HEK293 (cell line): ENCODE results near the gene ANTXR2.

Source experiments
- CTCF ChIA-PET: fragments of 350-600 bp; formaldehyde crosslinking; extraction: SDS; loops from one replicate; lab custom pipeline; 2021; ENCODE audit warnings: antibody characterized with exemption; lab: Yijun Ruan, JAX
- POLR2A ChIA-PET: fragments of 300-600 bp; formaldehyde crosslinking; extraction: SDS; loops from one replicate; lab custom pipeline; 2020; ENCODE audit warnings: antibody characterized with exemption, inconsistent platforms; lab: Yijun Ruan, JAX
- H3K27ac ChIP-seq: fragments of 200-500 bp; sonication (Bioruptor generic); 2 replicates; pipeline ENCODE4 v1.5.1; 2014; ENCODE audit warnings: low read depth, low read length, control low read depth, inconsistent platforms; ENCODE audit errors: extremely low read depth
- H3K36me3 ChIP-seq, 2 experiments: fragments of 200-500 bp in 1 of 2; sonication (Bioruptor generic) in 1 of 2; 1 replicate in 1 of 2; 2 replicates in 1 of 2; pipeline ENCODE4 v1.5.1; 2014 to 2017; ENCODE audit warnings: inconsistent platforms in 2 of 2, low read length in 2 of 2; ENCODE audit not compliant: control insufficient read depth in 2 of 2, insufficient read depth in 1 of 2
- H3K4me1 ChIP-seq: fragments of 200-500 bp; sonication (Bioruptor generic); 2 replicates; pipeline ENCODE4 v1.5.1; 2014; ENCODE audit warnings: mild to moderate bottlenecking, low read length, inconsistent platforms; ENCODE audit not compliant: control insufficient read depth, insufficient read depth
- H3K4me3 ChIP-seq: 2 replicates; pipeline ENCODE4 v1.5.1; 2011; ENCODE audit warnings: low read depth, mild to moderate bottlenecking, control low read depth, low read length, moderate library complexity
- H3K9me3 ChIP-seq: fragments of 200-500 bp; sonication (Bioruptor generic); 2 replicates; pipeline ENCODE4 v1.5.1; 2014; ENCODE audit warnings: low read depth, low read length, inconsistent platforms; ENCODE audit not compliant: control insufficient read depth, insufficient read depth
- KLF8 ChIP-seq: fragments of 450-650 bp; formaldehyde crosslinking; IDR thresholded peaks from 2 replicates; pipeline ENCODE4 v1.5.1; 2016; ENCODE audit warnings: missing biosample characterization, missing genetic modification characterization
- OVOL3 ChIP-seq: fragments of 450-650 bp; formaldehyde crosslinking; IDR thresholded peaks from 2 replicates; pipeline ENCODE4 v1.5.1; 2016; ENCODE audit warnings: missing biosample characterization, missing genetic modification characterization
- RBAK ChIP-seq: fragments of 450-650 bp; formaldehyde crosslinking; IDR thresholded peaks from 2 replicates; pipeline ENCODE4 v1.5.1; 2016; ENCODE audit warnings: missing biosample characterization, missing genetic modification characterization
- SALL2 ChIP-seq: fragments of 450-650 bp; formaldehyde crosslinking; IDR thresholded peaks from 2 replicates; pipeline ENCODE4 v1.5.0; 2017; ENCODE audit warnings: missing biosample characterization, mild to moderate bottlenecking, missing genetic modification characterization, borderline replicate concordance
- ZBTB1 ChIP-seq: fragments of 450-650 bp; formaldehyde crosslinking; IDR thresholded peaks from 2 replicates; pipeline ENCODE4 v1.5.1; 2016; ENCODE audit warnings: missing biosample characterization, missing genetic modification characterization
- ZBTB20 ChIP-seq: fragments of 450-650 bp; formaldehyde crosslinking; IDR thresholded peaks from 2 replicates; pipeline ENCODE4 v1.5.1; 2016; ENCODE audit warnings: missing biosample characterization, missing genetic modification characterization
- ZBTB7A ChIP-seq: fragments of 450-650 bp; formaldehyde crosslinking; IDR thresholded peaks from 2 replicates; pipeline ENCODE4 v1.5.1; 2016; ENCODE audit warnings: low read depth, missing biosample characterization, missing genetic modification characterization
- ZBTB8A ChIP-seq: fragments of 450-650 bp; formaldehyde crosslinking; IDR thresholded peaks from 2 replicates; pipeline ENCODE4 v1.5.1; 2016; ENCODE audit warnings: missing biosample characterization, missing genetic modification characterization
- ZFP3 ChIP-seq: fragments of 450-650 bp; formaldehyde crosslinking; IDR thresholded peaks from 2 replicates; pipeline ENCODE4 v1.5.1; 2016; ENCODE audit warnings: low read depth, missing biosample characterization, missing genetic modification characterization
- ZFP69B ChIP-seq: fragments of 450-650 bp; formaldehyde crosslinking; IDR thresholded peaks from 2 replicates; pipeline ENCODE4 v1.5.1; 2016; ENCODE audit warnings: missing biosample characterization, missing genetic modification characterization
- ZNF114 ChIP-seq: fragments of 450-650 bp; formaldehyde crosslinking; IDR thresholded peaks from 2 replicates; pipeline ENCODE4 v1.5.0; 2017; ENCODE audit warnings: missing biosample characterization, missing genetic modification characterization
- ZNF16 ChIP-seq: fragments of 450-650 bp; formaldehyde crosslinking; IDR thresholded peaks from 2 replicates; pipeline ENCODE4 v1.5.1; 2016; ENCODE audit warnings: low read depth, missing biosample characterization, missing genetic modification characterization
- ZNF169 ChIP-seq: fragments of 450-650 bp; formaldehyde crosslinking; IDR thresholded peaks from 2 replicates; pipeline ENCODE4 v1.5.1; 2016; ENCODE audit warnings: missing biosample characterization, missing genetic modification characterization
- ZNF174 ChIP-seq: fragments of 450-650 bp; formaldehyde crosslinking; IDR thresholded peaks from 2 replicates; pipeline ENCODE4 v1.5.0; 2017; ENCODE audit warnings: missing biosample characterization, mild to moderate bottlenecking, missing genetic modification characterization
- ZNF184 ChIP-seq: fragments of 450-650 bp; IDR thresholded peaks from 2 replicates; pipeline ENCODE4 v1.5.1; 2018; ENCODE audit warnings: missing biosample characterization, mild to moderate bottlenecking, missing genetic modification characterization
- ZNF19 ChIP-seq: fragments of 450-650 bp; formaldehyde crosslinking; IDR thresholded peaks from 2 replicates; pipeline ENCODE4; 2016; ENCODE audit warnings: missing biosample characterization, missing genetic modification characterization, low read depth
- ZNF24 ChIP-seq: fragments of 450-650 bp; formaldehyde crosslinking; IDR thresholded peaks from 2 replicates; pipeline ENCODE4 v1.5.1; 2016; ENCODE audit warnings: missing biosample characterization, missing genetic modification characterization
- ZNF248 ChIP-seq: fragments of 450-650 bp; formaldehyde crosslinking; IDR thresholded peaks from 2 replicates; pipeline ENCODE4 v1.5.1; 2017; ENCODE audit warnings: missing biosample characterization, missing genetic modification characterization
- ZNF280D ChIP-seq: fragments of 450-650 bp; formaldehyde crosslinking; IDR thresholded peaks from 2 replicates; pipeline ENCODE4 v1.5.1; 2016; ENCODE audit warnings: missing biosample characterization, missing genetic modification characterization
- ZNF404 ChIP-seq: fragments of 450-650 bp; formaldehyde crosslinking; IDR thresholded peaks from 2 replicates; pipeline ENCODE4 v1.5.1; 2017; ENCODE audit warnings: missing biosample characterization, missing genetic modification characterization
- ZNF549 ChIP-seq: fragments of 450-650 bp; IDR thresholded peaks from 2 replicates; pipeline ENCODE4 v1.5.1; 2018; ENCODE audit warnings: missing biosample characterization, missing genetic modification characterization, mild to moderate bottlenecking, inconsistent platforms, moderate library complexity
- ZNF596 ChIP-seq: fragments of 450-650 bp; IDR thresholded peaks from 2 replicates; pipeline ENCODE4 v1.5.0; 2018; ENCODE audit warnings: missing biosample characterization, mild to moderate bottlenecking, missing genetic modification characterization, moderate library complexity
- ZNF610 ChIP-seq: fragments of 450-650 bp; formaldehyde crosslinking; IDR thresholded peaks from 2 replicates; pipeline ENCODE4 v1.5.1; 2016; ENCODE audit warnings: missing biosample characterization, missing genetic modification characterization, borderline replicate concordance
- ZNF629 ChIP-seq: fragments of 450-650 bp; formaldehyde crosslinking; IDR thresholded peaks from 2 replicates; pipeline ENCODE4 v1.5.1; 2017; ENCODE audit warnings: missing biosample characterization, missing genetic modification characterization
- ZNF704 ChIP-seq: fragments of 450-650 bp; formaldehyde crosslinking; IDR thresholded peaks from 2 replicates; pipeline ENCODE4 v1.5.1; 2016; ENCODE audit warnings: missing biosample characterization, missing genetic modification characterization
- ZNF76 ChIP-seq: fragments of 450-650 bp; formaldehyde crosslinking; IDR thresholded peaks from 2 replicates; pipeline ENCODE4; 2016; ENCODE audit warnings: low read depth, missing biosample characterization, missing genetic modification characterization, borderline replicate concordance
- ZNF768 ChIP-seq: fragments of 450-650 bp; formaldehyde crosslinking; IDR thresholded peaks from 2 replicates; pipeline ENCODE4 v1.5.1; 2018; ENCODE audit warnings: missing biosample characterization, mild to moderate bottlenecking, missing genetic modification characterization
- ZSCAN23 ChIP-seq: fragments of 450-650 bp; formaldehyde crosslinking; IDR thresholded peaks from 2 replicates; pipeline ENCODE4 v1.5.1; 2016; ENCODE audit warnings: missing biosample characterization, missing genetic modification characterization
- ZSCAN30 ChIP-seq: fragments of 450-650 bp; IDR thresholded peaks from 2 replicates; pipeline ENCODE4 v1.5.1; 2018; ENCODE audit warnings: missing biosample characterization, mild to moderate bottlenecking, missing genetic modification characterization, moderate library complexity

Gene ANTXR2

GRCh38 chr4:79987401-79987800 lies 85.6 kb downstream of the ANTXR2 start (continued):
- no peak for TF ChIP-seq SALL2
- TF ChIP-seq ZNF596 (tag by site-specific recombination), result no peak
- TF ChIP-seq ZFP3 (tag by site-specific recombination), result no peak
- TF ChIP-seq ZNF629, result no peak
- TF ChIP-seq, all 188 proteins: peak for 0

- H3K4me1 ChIP-seq, result no peaks in the 10 kb centered on the region
- no peak for TF ChIP-seq ZNF549
- no peak for TF ChIP-seq RBAK (tag by site-specific recombination)
- H3K4me3 ChIP-seq, result no peak overlapping the region
- POLR2A ChIA-PET, result no interaction called here
- H3K36me3 ChIP-seq, result no peaks in the 10 kb centered on the region
- CTCF ChIA-PET, result no interaction called here
- H3K9me3 ChIP-seq, result no peaks in the 10 kb centered on the region
- H3K27ac ChIP-seq, result no peak overlapping the region
These were observed 89.6 kb downstream of the ANTXR2 start for GRCh38 chr4:79983431-79983830.

GRCh38 chr4:79982601-79983322 lies 90.3 kb downstream of the ANTXR2 start:
- H3K36me3 ChIP-seq, result peaks cover 0 to 3% of the 10 kb centered on the region in 2 experiments; a peak in 1 of 3 replicates
- TF ChIP-seq ZNF16 (tag by site-specific recombination), result no peak
- no peak for TF ChIP-seq ZNF169
- TF ChIP-seq ZFP69B (tag by site-specific recombination), result no peak
- TF ChIP-seq ZBTB1 (tag by site-specific recombination), result no peak
- no peak for TF ChIP-seq ZBTB7A (tag by site-specific recombination)
- no peak for TF ChIP-seq ZNF596 (tag by site-specific recombination)
- no peak for TF ChIP-seq ZNF768 (tag by site-specific recombination)
- no peak for TF ChIP-seq ZNF174 (tag by site-specific recombination)
- TF ChIP-seq ZNF704 (tag by site-specific recombination), result no peak

GRCh38 chr4:79980448-79980847 lies 92.6 kb downstream of the ANTXR2 start:
- no peak for TF ChIP-seq ZSCAN23 (tag by site-specific recombination)
- no peak for TF ChIP-seq ZNF184 (tag by site-specific recombination)
- TF ChIP-seq ZNF114 (tag by site-specific recombination), result no peak
- no peak for TF ChIP-seq ZNF24 (tag by site-specific recombination)
- no peak for TF ChIP-seq ZNF76 (tag by site-specific recombination)
- TF ChIP-seq ZNF610 (tag by site-specific recombination), result no peak
- TF ChIP-seq ZNF248, result no peak
- TF ChIP-seq OVOL3 (tag by site-specific recombination), result no peak
- TF ChIP-seq ZBTB8A, result no peak
- no peak for TF ChIP-seq ZBTB20 (tag by site-specific recombination)
- no peak for TF ChIP-seq ZNF19 (tag by site-specific recombination)
- no peak for TF ChIP-seq ZNF280D
- no peak for TF ChIP-seq ZNF404 (tag by site-specific recombination)
- no peak for TF ChIP-seq KLF8 (tag by site-specific recombination)
- TF ChIP-seq ZSCAN30 (tag by site-specific recombination), result no peak
- Histone ChIP-seq H3K9me3 (no peaks in the 10 kb centered on the region), H3K36me3 (peaks cover 0 to 18% of the 10 kb centered on the region in 2 experiments; a peak in 1 of 3 replicates), H3K27ac (no peak overlapping the region), H3K4me1 (no peaks in the 10 kb centered on the region), H3K4me3 (no peak overlapping the region)
- ChIA-PET POLR2A (no interaction called here), CTCF (no interaction called here)

More at GRCh38 chr4:79982601-79983322, 90.3 kb downstream of the ANTXR2 start:
- POLR2A ChIA-PET, result no interaction called here
- no peaks in the 10 kb centered on the region for H3K4me1 ChIP-seq
- H3K4me3 ChIP-seq, result no peak overlapping the region
- no peak overlapping the region for H3K27ac ChIP-seq
- no peaks in the 10 kb centered on the region for H3K9me3 ChIP-seq
- CTCF ChIA-PET, result no interaction called here
